Activated CD4-positive, CD25-positive, alpha-beta regulatory T cell treated with anti-CD3 and anti-CD28 coated beads, Interleukin-2, amount 50 U/mL, for 16 hours (primary cell): ENCODE measurements around the gene KCNMA1.
"Not testable (repeated sequence)": the region's sequence is repeated elsewhere in the genome, so short reads cannot be mapped to it uniquely, and the experiment has no call there.

ENCODE experiments used
- DNase-seq: peaks from one replicate; pipeline ENCODE4 v3.0.0-alpha.2; 2020; ENCODE audit warnings: low read depth, low spot score

The KCNMA1 gene

DNA sequence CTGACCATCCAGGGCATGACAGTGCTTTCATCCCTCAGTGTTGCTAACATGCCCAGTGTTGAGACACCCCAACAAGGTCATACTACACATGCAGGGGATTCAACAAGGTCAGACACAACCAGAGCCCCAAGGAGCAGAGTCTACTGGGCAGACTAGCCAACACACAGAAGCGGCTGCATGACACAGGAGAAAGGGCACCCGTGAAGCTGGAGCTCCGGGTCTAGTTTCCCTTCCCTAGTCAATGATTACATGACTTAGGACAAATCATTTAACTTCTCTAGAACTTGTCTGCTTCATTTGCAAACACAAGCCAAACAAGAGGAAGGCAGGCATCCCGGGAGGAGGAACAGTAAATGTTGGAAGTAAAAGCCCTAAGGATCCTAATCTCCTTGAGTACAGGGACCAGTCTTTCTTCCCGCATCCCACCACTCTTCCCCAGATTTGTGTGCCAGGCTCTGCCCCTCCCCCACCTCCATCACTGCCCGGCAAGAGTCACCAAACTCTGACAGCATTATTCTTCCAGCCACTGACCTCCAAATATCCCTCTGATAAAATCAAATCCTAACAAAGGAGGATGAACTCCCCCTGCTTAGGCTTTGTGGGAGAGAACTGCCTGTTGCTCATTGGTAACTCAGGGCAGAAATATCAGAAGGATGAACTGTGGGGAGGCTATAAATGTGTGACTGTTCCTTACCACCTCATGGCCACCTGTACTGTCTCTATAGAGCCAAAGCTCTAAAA lies 104.3 kb downstream of the KCNMA1 start:
- no peak for DNase-seq

- no peak for DNase-seq
Measured at GRCh38 chr10:77532068-77532467, 105.5 kb downstream of the KCNMA1 start.

GRCh38 chr10:77531441-77532001 lies 106.1 kb downstream of the KCNMA1 start:
- no peak for DNase-seq

- DNase-seq: no peak
Measured at GRCh38 chr10:77530011-77530410, 107.6 kb downstream of the KCNMA1 start.

- no peak for DNase-seq
Measured at GRCh38 chr10:77529050-77529576, 108.5 kb downstream of the KCNMA1 start.

DNA sequence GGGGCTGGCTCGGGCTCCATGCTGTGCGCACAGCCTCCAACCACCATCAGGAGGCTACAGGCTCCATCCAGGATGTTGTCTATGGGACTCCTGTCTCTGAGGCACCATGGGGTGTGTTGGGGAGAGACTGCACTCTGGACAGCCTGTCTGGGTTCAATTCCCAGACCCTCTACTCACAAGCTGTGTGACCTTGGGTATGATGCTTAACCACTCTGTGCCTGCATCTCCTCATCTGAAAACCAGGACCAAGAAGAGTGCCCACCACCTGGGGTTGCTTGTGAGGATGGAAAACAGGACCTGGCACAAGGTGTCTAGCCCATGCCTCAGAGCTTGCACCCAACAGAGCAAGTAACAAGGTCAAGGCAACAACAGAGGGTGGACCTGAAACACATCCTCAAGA lies 109.8 kb downstream of the KCNMA1 start:
- no peak for DNase-seq

GRCh38 chr10:77526868-77527617 lies 110.6 kb downstream of the KCNMA1 start:
- no peak for DNase-seq

GRCh38 chr10:77524281-77524711 lies 113.3 kb downstream of the KCNMA1 start:
- no peak for DNase-seq

- DNase-seq: no peak
Measured at GRCh38 chr10:77522268-77522809, 115.3 kb downstream of the KCNMA1 start.

GRCh38 chr10:77520995-77521394 lies 116.6 kb downstream of the KCNMA1 start:
- DNase-seq: no peak

- no peak for DNase-seq
Measured at GRCh38 chr10:77520290-77520689, 117.3 kb downstream of the KCNMA1 start.

- DNase-seq: not testable (repeated sequence)
Measured at GRCh38 chr10:77519791-77520190, 117.8 kb downstream of the KCNMA1 start.

DNA sequence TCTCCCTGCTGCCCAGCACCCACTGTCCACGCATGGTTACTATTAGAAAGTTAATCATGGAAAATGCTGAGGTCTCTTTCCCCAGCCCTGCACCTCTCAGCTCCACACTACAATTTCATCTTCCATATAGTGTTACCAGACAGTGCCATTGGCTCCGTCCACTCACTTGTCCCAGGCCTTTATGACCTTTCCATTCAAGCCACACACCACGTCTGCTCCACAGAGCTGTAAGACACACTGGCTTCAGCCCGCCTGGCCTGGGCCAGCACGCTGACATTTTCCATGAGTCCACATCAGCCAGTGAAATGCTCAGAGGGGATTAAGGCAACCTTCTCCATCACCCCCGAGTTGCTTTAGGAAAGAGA lies 118.7 kb downstream of the KCNMA1 start:
- DNase-seq: no peak

DNA sequence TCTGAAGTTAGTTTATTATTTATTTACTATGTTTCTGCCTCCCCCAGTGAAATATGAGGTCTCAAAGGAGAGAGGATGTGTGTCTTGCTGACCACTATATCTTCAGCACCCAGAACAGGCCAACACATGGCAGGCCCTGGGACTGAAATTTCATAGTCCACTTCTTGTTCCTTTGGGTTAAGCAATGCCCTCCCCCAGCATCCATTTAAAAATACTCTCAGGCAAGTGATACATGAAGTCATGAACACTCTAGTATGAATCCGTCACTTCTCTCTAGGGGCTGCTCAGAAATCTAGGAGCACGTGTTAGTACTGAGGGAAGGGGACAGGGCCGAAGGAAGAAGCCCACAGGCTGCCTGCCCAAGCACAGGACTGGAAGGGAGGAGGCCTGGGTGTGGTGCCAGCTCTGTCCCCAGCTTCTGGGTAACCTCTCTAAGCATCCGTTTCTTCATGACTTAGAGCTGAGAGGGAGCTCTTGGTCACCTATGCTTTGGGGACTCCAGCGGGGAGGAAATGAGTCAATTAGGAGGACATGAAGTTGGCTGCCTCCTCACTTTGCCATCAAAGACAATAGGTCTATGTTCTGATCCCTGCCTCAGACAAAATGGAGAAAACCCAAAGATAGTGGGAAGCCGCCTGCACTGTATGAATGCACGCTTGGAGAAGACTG lies 119.2 kb downstream of the KCNMA1 start:
- DNase-seq: no peak

DNA sequence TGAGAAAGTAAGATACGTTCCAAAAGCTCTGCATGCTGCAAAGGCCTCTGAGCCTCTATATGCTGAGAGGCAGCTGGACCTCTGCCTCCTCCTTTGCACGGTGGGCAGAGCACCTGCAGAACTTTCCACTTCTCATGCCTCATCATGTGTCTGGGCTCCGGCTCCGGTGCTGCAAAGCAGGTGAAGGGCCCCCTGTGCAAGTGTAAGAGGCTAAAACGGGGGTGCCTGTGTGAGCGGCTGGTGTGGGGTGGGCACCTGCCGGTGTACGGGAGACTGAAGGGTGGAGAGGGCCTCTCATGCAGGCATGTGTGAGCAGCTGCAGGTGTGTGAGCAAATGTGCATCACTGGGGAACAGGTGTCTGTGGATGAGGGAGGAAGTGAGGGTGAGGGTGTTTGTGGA lies 121.0 kb downstream of the KCNMA1 start:
- DNase-seq: no peak

DNA sequence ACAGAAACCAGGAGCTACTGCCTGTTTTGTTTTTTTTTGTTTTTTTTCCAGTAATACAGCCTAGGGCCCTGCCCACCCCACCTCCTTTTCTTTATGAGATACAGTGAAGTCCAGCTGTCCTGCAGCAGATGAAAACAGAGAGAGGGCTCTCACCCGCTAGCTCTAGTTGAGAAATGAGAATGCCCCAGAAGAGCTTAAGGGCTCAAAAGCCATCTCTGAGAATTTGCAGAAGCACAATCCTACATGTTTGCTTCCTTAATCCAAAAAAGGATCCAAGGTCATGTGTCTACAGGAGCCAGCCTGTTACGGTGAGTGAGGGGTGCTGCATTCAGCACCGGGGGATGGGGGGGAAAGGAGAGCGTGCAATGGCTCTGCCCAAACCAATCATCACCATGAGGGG lies 122.7 kb downstream of the KCNMA1 start:
- no peak for DNase-seq

DNA sequence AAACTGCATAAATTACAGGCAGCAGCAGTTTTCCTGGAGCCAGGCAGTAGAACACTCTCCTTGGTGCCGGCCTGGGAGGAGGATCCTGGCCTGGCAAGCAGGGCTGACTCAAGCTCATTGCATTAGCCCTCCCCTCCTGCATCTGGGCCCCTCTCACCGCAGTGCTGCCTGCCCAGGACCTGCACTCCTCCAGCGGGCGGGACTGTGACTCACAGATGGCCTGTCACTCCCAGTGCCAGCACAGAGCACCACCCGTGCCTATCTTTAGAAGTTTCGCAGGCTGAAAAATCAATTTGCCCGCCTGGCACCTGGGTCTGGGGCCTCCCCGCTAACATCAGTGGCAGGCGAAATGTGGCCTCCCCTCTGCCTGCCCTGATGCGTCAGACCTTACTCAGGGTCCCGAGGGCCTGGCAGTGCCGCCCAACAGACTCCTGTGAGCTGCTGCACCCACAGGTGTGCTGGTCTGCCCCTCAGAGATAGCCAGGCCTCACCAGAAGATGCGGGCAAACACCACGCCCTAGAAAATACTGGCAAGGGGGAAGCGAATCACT lies 123.8 kb downstream of the KCNMA1 start:
- DNase-seq: no peak

DNA sequence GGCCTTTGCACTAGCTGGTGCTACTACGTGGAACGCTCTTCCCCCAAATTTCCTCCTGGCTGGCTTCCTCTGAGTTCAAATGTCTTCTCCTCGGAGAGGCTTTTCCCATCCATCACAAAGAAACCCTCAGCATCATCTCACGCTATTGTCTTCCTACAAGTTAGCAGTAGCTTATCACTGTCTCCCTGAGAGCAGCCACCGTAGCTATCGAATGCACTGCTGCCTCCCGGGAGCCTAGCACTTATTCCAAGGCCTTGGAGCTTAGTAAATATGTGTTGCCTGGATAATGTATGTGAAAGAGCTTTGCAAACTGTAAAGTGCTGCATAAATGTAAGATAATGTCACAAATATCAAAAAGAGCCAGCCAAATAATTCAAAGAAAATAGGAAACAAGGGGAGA lies 124.4 kb downstream of the KCNMA1 start:
- no peak for DNase-seq

DNA sequence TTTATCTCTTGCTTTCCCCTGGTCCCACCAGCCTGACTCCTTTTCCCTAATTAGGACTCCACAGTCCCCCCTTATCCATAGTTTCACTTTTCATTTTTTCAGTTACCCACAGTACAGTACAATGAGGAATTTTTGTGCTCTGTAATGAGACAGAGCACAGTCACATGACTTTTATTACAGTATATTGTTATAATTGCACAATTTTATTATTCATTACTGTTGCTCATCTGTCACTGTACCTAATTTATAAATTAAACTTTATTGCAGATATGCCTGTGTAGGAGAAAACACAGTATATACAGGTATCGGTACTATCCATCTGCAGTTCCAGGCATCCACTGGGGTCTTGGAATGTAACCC lies 125.4 kb downstream of the KCNMA1 start:
- DNase-seq: no peak

- no peak for DNase-seq
Measured at GRCh38 chr10:77511498-77512218, 126.0 kb downstream of the KCNMA1 start.

DNA sequence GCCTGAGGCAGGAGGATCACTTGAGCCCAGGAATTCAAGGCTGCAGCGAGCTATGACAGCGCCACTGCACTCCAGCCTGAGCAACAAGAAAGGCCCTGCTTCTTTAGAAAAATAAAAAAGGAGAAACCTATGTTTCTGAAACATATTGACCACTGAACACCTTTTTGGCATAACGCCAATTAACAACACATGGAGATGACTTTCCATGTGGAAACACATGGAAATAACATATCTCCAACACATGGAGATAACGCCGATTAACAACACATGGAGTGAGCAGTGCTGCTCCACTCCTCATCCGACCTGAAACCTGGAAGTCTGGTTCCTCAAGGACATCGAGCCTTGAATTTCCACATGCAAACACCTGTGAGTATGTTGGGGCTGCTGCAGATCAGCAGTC lies 126.9 kb downstream of the KCNMA1 start:
- DNase-seq: no peak
